Activated CD8-positive, alpha-beta memory T cell treated with anti-CD3 and anti-CD28 coated beads, Interleukin-2, amount 10 ng/mL, durations not matched to agents 7 days and 5 days (primary cell): ENCODE data around the gene RESF1. TPM values are rescaled to one million over a fixed set of nuclear protein-coding genes. Genes with fewer than 3 reads are reported as not detected.

Experiments
- ATAC-seq: fragments of 150-1000 bp; cut with Tn5 transposase; one replicate; pipeline ENCODE4 v1.10.0; 2021; ENCODE audit warnings: moderate library complexity
- CTCF ChIA-PET: fragments of 350-600 bp; sonication (Branson Sonifier 250); formaldehyde crosslinking; loops from one replicate; lab custom pipeline; 2021; ENCODE audit warnings: antibody characterized with exemption; lab: Charles Lee
- DNase-seq: peaks from one replicate; pipeline ENCODE4 v3.0.0-alpha.2; 2020
- H3K27ac Mint-ChIP-seq: one replicate; pipeline ENCODE4 v1.8.0; 2021; ENCODE audit warnings: mild to moderate bottlenecking, mixed read lengths
- H3K27me3 Mint-ChIP-seq: one replicate; pipeline ENCODE4 v1.8.0; 2021; ENCODE audit warnings: mixed read lengths
- H3K36me3 Mint-ChIP-seq: one replicate; pipeline ENCODE4 v1.8.0; 2021; ENCODE audit warnings: mild to moderate bottlenecking, mixed read lengths
- H3K4me1 Mint-ChIP-seq: one replicate; pipeline ENCODE4 v1.8.0; 2021; ENCODE audit warnings: mixed read lengths
- H3K4me3 Mint-ChIP-seq: one replicate; pipeline ENCODE4 v1.8.0; 2021; ENCODE audit warnings: mild to moderate bottlenecking, moderate library complexity, mixed read lengths
- H3K9me3 Mint-ChIP-seq: one replicate; pipeline ENCODE4 v1.8.0; 2022; ENCODE audit warnings: low read depth, mixed read lengths
- total RNA-seq, 2 experiments: library from RNA; stranded (reverse); gene quantifications; one replicate each; pipeline ENCODE4 v1.2.3, GENCODE V29; 2021

The RESF1 gene
- total RNA-seq, 2 experiments from 2014 or later: 110 to 137 TPM

DNA sequence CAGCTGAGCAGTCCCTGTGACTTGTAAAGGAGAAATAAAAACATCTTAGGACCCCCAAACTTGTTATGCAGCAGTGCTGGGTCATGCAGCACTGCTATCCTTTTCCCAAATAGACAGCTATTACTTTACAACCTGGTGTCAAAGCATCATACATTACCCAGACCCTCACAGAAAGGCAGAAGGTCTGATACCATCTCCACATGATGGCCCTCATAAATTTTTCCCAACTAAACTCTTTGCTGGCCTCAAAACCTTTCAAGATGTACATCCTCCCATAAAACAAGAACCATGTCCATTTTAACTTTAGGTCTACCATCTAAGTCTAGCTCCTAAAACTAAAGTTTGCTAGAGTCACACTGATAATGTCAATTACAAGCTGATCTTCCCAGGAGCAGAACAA lies 8.7 kb upstream of the RESF1 start:
- ATAC-seq: no peak
- H3K27ac Mint-ChIP-seq: no peak overlapping the region

DNA sequence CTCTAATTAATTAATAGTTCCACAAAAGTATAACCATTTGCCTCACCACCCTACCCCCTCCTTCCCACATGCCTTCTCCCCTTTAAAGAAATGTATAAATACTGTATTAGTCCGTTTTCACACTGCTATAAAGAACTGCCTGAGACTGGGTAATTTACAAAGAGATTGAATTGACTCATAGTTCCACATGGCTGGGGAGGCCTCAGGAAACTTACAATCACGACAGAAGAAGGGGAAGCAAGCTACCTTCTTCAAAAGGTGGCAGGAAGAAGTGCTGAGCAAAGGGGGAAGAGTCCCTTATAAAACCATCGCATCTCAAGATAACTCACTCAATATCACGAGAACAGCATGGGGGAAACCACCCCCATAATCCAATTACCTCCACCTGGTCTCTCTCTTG lies 8.2 kb upstream of the RESF1 start:
- no peak overlapping the region for H3K4me3 Mint-ChIP-seq
- DNase-seq (no peak), ATAC-seq (no peak)
- H3K27me3 Mint-ChIP-seq: no peaks in the 10 kb centered on the region
- no peak overlapping the region for H3K27ac Mint-ChIP-seq
- peaks cover 19% of the 10 kb centered on the region for H3K4me1 Mint-ChIP-seq
- H3K36me3 Mint-ChIP-seq: peaks cover 48% of the 10 kb centered on the region
- CTCF ChIA-PET: interaction anchor here (1.0 kb wide), 1 partner anchor 27 kb away, joined by 3 read pairs; no protein-coding TSS in a partner anchor
- H3K9me3 Mint-ChIP-seq: peaks cover 20% of the 10 kb centered on the region

More for the DNA sequence above, 8.7 kb upstream of the RESF1 start:
- H3K27me3 Mint-ChIP-seq: no peaks in the 10 kb centered on the region
- CTCF ChIA-PET: interaction anchor here (1.0 kb wide), 1 partner anchor 27 kb away, joined by 3 read pairs; no protein-coding TSS in a partner anchor
- H3K4me1 Mint-ChIP-seq: peaks cover 15% of the 10 kb centered on the region
- peaks cover 48% of the 10 kb centered on the region for H3K36me3 Mint-ChIP-seq
- H3K4me3 Mint-ChIP-seq: no peak overlapping the region
- peaks cover 20% of the 10 kb centered on the region for H3K9me3 Mint-ChIP-seq
- DNase-seq: no peak

DNA sequence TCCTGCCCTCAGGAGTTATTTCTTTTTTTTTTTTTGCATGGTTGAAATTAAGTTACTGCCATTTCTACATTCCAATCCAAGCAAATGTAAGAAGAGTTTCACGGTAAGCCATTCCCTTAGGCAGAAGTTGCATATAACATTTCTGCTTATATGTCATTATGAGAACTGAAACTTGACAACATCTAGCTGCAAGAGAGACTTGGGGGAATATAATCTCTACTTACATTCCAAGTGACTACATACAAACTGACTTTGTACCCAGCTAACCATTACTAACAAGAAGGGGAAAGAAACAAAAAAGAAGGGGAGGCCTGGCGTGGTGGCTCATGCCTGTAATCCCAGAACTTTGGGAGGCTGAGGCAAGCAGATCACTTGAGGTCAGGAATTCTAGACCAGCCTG lies 7.3 kb upstream of the RESF1 start:
- H3K36me3 Mint-ChIP-seq: peaks cover 54% of the 10 kb centered on the region
- CTCF ChIA-PET: no interaction called here
- H3K4me3 Mint-ChIP-seq: no peak overlapping the region
- peaks cover 27% of the 10 kb centered on the region for H3K4me1 Mint-ChIP-seq
- DNase-seq (no peak), ATAC-seq (no peak)
- no peaks in the 10 kb centered on the region for H3K27me3 Mint-ChIP-seq
- no peak overlapping the region for H3K27ac Mint-ChIP-seq
- H3K9me3 Mint-ChIP-seq: peaks cover 24% of the 10 kb centered on the region

DNA sequence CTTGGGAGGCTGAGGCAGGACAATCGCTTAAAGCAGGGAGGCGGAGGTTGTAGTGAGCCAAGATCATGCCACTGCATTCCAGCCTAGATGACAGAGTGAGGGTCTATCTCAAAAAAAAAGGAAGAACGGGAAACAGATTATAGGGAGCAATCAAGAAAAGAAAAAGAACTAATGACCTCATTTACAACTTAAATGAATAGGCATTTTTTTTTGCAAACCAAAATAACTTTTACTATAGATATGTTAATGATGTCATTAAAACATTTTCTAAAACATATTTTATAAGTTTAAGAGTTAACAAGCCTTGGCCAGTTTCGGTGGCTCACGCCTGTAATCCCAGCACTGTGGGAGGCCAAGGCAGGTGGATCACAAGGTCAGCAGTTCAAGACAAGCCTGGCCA lies 6.8 kb upstream of the RESF1 start:
- Mint-ChIP-seq H3K4me1 (peaks cover 32% of the 10 kb centered on the region), H3K4me3 (no peak overlapping the region), H3K36me3 (peaks cover 55% of the 10 kb centered on the region), H3K27ac (no peak overlapping the region), H3K27me3 (no peaks in the 10 kb centered on the region), H3K9me3 (peaks cover 21% of the 10 kb centered on the region)
- DNase-seq (no peak), ATAC-seq (no peak)
- CTCF ChIA-PET: no interaction called here

DNA sequence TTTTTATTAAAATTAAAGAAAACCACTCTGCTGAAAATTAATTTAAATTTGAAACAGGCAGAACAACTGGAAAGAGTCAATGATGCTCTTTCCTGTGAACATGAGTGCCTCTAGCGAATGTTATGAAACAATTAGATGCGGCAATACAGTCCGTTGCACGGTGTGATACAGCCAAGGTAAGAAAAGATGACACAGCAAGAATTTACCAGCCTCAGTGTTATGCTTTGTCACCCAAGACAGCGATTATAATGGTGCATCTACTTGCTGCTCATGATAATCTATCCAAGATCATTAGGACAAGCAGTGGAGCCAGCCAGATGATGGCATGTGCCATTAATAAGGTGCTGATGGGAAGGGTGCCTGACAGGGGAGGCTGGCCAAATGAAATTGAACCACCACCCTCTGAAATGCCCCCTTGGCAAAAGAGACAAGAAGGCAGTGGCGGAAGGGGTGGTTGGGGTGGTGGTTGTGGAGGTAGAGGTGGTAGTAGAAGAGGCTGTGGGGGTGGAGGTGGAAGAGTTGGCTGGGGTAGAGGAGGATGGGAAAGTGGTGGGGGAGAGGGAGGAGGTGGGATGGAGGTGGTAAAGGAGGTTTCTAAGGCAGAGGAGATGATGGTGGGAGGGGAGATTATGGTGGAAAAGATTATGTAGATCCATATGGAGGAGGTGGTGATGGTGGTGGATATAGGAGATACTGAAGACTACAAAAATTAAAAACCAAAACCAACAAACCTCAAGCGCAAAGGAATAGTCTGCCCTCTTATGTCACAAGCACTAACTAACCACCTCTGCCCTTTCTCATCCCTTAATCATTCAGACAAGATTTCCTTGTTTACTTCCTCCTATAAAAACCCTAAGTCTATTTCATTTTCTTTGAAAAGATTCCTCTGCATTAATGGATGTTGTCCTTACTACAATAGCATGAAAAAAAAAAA lies 4.0 kb upstream of the RESF1 start:
- peaks cover 10% of the 10 kb centered on the region for H3K9me3 Mint-ChIP-seq
- CTCF ChIA-PET: interaction anchor here (0.7 to 1.5 kb wide), 2 partner anchors 9 to 12 kb away, joined by 3 read pairs; no protein-coding TSS in a partner anchor
- H3K4me1 Mint-ChIP-seq: peaks cover 45% of the 10 kb centered on the region
- no peak overlapping the region for H3K4me3 Mint-ChIP-seq
- ATAC-seq: no peak
- no peak for DNase-seq
- no peaks in the 10 kb centered on the region for H3K27me3 Mint-ChIP-seq
- peaks cover 51% of the 10 kb centered on the region for H3K36me3 Mint-ChIP-seq
- H3K27ac Mint-ChIP-seq: peak overlapping the region; percentile 50

DNA sequence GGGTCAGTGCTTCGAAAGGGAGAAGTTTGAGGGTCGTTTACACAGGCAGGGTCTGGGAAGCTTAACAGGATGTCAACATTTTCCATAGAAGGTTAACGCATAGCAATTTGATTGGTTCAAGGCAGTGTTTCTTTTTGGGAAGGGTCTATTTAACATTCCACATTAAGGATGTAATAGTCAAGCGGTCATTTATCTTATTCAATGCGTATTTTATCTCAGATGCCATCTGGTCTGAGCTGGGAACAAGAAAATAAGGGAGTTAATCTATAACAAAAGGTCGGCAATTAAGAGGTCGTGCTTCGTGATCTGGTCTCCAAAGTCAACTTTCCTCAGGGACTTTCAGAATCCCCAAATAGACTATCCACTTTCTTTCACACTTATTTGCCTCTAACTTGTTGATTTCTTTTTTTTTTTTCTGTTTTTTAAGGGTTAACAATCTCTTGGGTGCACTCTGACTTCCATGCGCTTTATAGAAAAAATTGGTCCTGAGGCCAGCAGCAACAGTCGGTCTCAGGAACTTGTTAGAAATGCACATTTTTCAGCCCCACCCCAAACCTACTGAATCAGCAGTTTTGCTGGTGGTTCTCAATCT lies 550 bp upstream of the RESF1 start:
- no peak for DNase-seq
- no peaks in the 10 kb centered on the region for H3K27me3 Mint-ChIP-seq
- H3K4me1 Mint-ChIP-seq: peaks cover 63% of the 10 kb centered on the region
- H3K36me3 Mint-ChIP-seq: peaks cover 63% of the 10 kb centered on the region
- peaks cover 4% of the 10 kb centered on the region for H3K9me3 Mint-ChIP-seq
- ATAC-seq: no peak
- CTCF ChIA-PET: interaction anchor here (0.6 to 3.5 kb wide), 9 partner anchors 9 to 230 kb away, joined by 3 to 15 read pairs (median 4); partner anchors contain the start of gene AMN1
- H3K4me3 Mint-ChIP-seq: peak overlapping the region; percentile 96
- H3K27ac Mint-ChIP-seq: peak overlapping the region; percentile 98

DNA sequence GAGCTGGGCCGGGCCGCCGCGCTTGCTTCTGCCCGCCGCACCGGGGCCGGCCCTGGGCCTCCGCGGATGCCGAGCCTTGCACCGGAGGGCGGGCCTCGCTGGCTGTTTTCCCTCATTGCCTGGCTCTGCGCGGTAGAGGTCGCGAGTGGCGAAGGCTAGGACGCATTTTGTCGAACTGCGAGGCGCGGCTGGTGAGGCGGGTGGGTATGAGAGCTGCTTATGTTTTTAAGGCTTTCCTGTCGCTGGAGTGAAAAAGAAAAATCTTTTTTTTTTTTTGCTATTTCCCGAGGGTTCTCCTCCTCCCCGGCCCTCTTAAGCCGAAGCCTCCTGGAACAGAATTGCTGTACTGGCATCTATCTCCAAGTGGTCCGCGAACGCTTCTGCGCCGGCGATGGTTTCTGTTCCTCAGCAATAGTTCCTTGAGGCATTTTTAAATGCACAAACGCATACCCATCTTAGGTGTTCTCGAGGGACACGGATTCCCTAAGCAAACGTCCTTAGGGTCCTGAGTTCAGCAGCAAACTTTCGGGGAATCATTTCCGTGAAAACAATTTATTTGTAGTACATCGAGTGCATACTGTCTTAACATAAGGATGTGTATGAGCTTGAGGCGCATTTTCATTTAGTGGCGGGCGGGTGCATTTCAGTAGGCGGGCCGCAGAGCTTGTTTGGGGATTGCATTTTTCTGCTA lies 631 bp downstream of the RESF1 start:
- ATAC-seq: peak; percentile 65
- H3K4me1 Mint-ChIP-seq: peaks cover 72% of the 10 kb centered on the region
- DNase-seq: peak; percentile 83
- H3K27me3 Mint-ChIP-seq: no peaks in the 10 kb centered on the region
- H3K27ac Mint-ChIP-seq: peak overlapping the region; percentile 98
- CTCF ChIA-PET: interaction anchor here (0.7 to 3.8 kb wide), 17 partner anchors 7 to 306 kb away, joined by 3 to 15 read pairs (median 4); partner anchors contain the start of genes AMN1 and BICD1
- H3K4me3 Mint-ChIP-seq: peak overlapping the region; percentile 96
- H3K9me3 Mint-ChIP-seq: peaks cover 4% of the 10 kb centered on the region
- H3K36me3 Mint-ChIP-seq: peaks cover 74% of the 10 kb centered on the region

DNA sequence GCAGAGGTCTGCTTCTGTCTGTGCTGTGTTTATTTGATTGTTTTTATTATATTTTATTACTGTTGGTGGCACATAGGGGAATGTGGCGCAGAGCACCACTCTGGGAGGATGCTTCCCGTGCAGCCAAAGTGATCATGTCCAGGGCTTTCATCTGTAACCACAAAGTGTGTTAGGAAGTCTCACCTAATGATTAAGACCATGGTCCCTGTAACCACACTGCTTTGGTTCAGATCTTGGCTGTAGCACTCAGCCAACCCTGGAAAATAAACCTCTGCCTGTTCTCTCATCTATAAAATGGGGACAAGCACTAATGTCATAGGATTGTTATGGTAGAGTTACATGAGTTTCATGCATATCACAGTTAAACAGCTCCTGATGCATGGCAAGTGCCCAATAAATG lies 1.9 kb downstream of the RESF1 start:
- DNase-seq (no peak), ATAC-seq (no peak)
- Mint-ChIP-seq H3K27me3 (no peaks in the 10 kb centered on the region), H3K4me1 (peaks cover 71% of the 10 kb centered on the region), H3K4me3 (peak overlapping the region; percentile 96), H3K9me3 (peaks cover 4% of the 10 kb centered on the region), H3K27ac (peak overlapping the region; percentile 98), H3K36me3 (peaks cover 77% of the 10 kb centered on the region)
- CTCF ChIA-PET: interaction anchor here (0.9 to 3.8 kb wide), 7 partner anchors 20 to 279 kb away, joined by 3 to 15 read pairs (median 4); partner anchors contain the start of gene AMN1

DNA sequence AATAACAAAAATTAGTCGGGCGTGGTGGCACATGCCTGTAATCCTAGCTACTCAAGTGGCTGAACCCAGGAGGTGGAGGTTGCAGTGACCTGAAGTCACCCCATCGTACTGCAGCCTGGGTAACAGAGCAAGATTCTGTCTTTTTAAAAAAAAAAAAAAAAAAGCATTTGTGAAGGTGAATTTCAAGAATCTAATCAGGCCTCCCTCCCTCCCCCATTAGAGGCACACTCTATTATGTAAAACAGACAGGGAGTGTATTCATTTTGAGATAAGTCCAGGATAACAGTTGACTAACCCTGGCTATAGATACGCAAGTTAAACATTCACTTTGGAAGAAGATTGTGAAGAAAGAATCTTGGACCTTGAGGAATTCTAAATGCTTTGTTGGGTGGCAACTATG lies 2.9 kb downstream of the RESF1 start:
- Mint-ChIP-seq H3K4me1 (peaks cover 73% of the 10 kb centered on the region), H3K27ac (peak overlapping the region; percentile 98), H3K27me3 (no peaks in the 10 kb centered on the region), H3K4me3 (peak overlapping the region; percentile 96), H3K36me3 (peaks cover 78% of the 10 kb centered on the region), H3K9me3 (no peaks in the 10 kb centered on the region)
- CTCF ChIA-PET: interaction anchor here (1.0 to 3.8 kb wide), 6 partner anchors 23 to 280 kb away, joined by 3 to 15 read pairs (median 6); partner anchors contain the start of gene AMN1
- ATAC-seq (no peak), DNase-seq (no peak)

DNA sequence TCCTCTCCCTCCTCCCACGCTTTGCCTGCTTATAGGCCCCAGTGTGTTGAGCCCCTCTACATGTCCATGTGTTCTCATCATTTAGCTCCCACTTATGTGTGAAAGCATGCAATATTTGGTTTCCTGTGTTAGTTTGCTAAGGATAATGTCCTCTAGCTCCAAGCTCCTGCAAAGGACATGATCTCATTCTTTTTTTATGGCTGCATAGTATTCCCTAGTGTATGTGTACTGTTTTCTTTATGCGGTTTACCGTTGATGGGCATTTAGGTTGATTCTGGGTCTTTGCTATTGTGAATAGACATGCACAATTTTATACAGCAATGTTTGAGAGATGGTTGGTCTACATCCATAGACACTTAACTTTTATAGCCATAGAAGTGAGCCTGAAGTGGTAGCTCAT lies 5.1 kb downstream of the RESF1 start:
- Mint-ChIP-seq H3K27ac (peak overlapping the region; percentile 98), H3K9me3 (no peaks in the 10 kb centered on the region), H3K27me3 (no peaks in the 10 kb centered on the region), H3K4me1 (peaks cover 73% of the 10 kb centered on the region), H3K36me3 (peaks cover 79% of the 10 kb centered on the region), H3K4me3 (peak overlapping the region; percentile 96)
- ATAC-seq (no peak), DNase-seq (no peak)
- CTCF ChIA-PET: interaction anchor here (1.3 kb wide), 2 partner anchors 94 to 147 kb away, joined by 3 read pairs; no protein-coding TSS in a partner anchor

DNA sequence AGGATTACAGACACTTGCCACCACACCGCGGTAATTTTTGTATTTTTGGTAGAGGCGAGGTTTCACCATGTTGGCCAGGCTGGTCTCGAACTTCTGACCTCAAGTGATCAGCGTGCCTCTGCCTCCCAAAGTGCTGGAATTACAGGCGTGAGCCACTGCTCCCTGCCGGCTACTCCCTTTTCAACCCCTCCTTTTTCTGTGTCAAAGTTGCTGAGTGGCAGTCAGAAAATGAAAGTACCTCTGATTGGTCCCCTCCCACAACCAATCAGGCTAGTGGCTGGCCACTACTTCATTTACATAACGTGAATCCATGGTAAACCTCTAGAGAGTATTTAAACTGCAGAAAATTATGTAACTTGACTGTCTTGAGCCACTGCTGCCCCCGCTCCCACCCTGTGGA lies 5.9 kb downstream of the RESF1 start:
- CTCF ChIA-PET: no interaction called here
- peak overlapping the region; percentile 96 for H3K4me3 Mint-ChIP-seq
- peak; percentile 72 for ATAC-seq
- H3K4me1 Mint-ChIP-seq: peaks cover 76% of the 10 kb centered on the region
- no peaks in the 10 kb centered on the region for H3K9me3 Mint-ChIP-seq
- H3K27ac Mint-ChIP-seq: peak overlapping the region; percentile 98
- DNase-seq: peak; percentile 78
- no peaks in the 10 kb centered on the region for H3K27me3 Mint-ChIP-seq
- peaks cover 83% of the 10 kb centered on the region for H3K36me3 Mint-ChIP-seq

DNA sequence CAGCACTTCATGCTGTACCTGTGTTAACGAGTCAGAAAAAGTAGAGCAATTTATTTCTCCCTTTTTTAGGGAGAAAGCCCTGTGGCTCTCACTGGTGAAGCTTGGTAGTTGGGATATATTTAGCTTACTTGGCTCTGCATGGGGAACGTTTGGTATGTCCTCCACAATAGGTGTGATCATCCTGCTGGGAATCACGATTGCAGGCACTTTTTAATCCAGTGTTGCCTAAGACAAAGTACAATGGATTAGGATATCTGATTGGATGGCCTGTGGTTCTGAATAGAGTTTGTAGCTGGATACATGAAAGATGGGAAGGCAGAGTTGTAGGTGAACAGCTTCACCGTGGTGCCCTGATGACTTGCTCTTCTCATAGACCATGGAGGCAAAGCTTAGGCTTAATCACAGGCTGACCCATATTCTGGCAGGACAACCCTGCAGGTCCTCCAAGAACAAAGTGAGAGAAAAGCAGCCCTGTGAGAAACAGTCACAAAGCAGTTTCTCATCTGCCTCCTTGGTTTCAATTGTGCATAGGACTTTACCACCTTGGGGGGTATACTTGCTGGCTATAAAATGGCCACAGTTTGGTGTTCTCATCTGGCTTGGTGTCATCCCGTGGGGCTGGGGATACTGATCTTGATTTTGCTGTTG lies 7.5 kb downstream of the RESF1 start:
- CTCF ChIA-PET: interaction anchor here (0.8 to 1.4 kb wide), 5 partner anchors 8 to 314 kb away, joined by 3 to 6 read pairs (median 4); partner anchors contain the start of gene RESF1
- Mint-ChIP-seq H3K36me3 (peaks cover 85% of the 10 kb centered on the region), H3K27me3 (no peaks in the 10 kb centered on the region), H3K4me3 (peak overlapping the region; percentile 96), H3K9me3 (peaks cover 5% of the 10 kb centered on the region), H3K27ac (peak overlapping the region; percentile 98), H3K4me1 (peaks cover 76% of the 10 kb centered on the region)
- DNase-seq (peak; percentile 49), ATAC-seq (peak; percentile 14)
